GM19372 (cell line): ENCODE measurements around the gene RCAN3.
"Not testable (repeated sequence)": the region's sequence is repeated elsewhere in the genome, so short reads cannot be mapped to it uniquely, and the experiment has no call there.

Experiments
- ATAC-seq: cut with Tn5 transposase; IDR thresholded peaks from one replicate; pipeline ENCODE4 v1.9.1; 2021; ENCODE audit warnings: mild to moderate bottlenecking, low read depth, moderate library complexity; ENCODE audit not compliant: unreplicated experiment

Gene RCAN3

DNA sequence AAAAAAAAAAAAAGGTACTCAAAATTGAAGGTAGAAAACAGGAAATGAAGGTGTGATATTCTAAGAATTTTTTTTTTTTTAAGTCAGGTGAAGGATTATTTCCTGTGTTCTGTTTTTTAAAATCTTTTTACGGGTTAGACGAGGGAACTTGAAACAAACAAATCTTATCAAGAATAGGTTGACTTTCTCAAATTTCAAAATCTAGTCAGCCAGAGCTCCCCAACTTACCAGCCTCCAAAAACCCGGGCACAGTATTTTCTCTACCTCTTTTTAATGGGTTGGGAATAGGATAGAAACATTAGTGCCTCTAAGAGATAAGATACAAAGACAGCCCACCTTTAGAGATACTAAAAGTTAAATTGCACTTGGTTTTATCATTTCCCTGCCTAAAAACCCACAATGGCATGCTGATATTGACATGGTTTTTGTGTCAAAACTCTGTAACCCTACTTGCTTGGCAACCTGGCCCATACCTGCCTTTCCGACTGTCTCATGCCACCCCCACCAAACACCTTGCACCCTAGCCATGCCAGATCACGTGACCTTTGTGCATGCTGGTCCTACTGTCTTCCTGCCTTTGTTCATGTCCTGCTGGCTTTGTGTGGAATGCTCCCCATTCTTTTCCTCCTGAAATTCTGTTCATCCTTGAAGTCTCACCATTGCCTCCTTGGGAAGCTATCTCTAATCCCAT lies 4.2 kb downstream of the RCAN3 start:
- ATAC-seq, result no peak

DNA sequence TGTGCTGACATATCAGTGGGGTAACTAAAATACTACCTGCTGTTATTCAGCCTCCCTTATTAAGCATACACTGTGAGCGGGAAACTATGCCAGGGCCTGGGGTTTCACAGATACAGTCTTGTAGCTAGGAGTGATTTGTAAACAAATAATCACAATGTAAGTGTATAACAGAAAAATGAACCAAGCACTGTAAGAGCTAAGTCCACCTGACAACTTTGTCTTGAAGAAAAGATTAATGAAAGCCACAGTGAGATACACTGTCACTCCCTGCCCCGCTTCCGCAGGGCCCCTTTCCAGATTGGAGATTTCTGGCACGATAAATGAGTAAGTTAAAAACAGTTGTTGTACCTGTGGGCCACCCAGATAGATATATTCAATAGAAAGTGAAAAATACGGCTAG lies 4.8 kb downstream of the RCAN3 start:
- ATAC-seq, result no peak

- ATAC-seq, result no peak
These were observed 6.3 kb downstream of the RCAN3 start for GRCh38 chr1:24508911-24509310.

GRCh38 chr1:24513706-24514105 lies 11.1 kb downstream of the RCAN3 start:
- no peak for ATAC-seq

- no peak for ATAC-seq
These were observed 12.3 kb downstream of the RCAN3 start for GRCh38 chr1:24514946-24515345.

- not testable (repeated sequence) for ATAC-seq
These were observed 13.1 kb downstream of the RCAN3 start for GRCh38 chr1:24515671-24516209.

- no peak for ATAC-seq
These were observed 13.9 kb downstream of the RCAN3 start for GRCh38 chr1:24516506-24516905.

DNA sequence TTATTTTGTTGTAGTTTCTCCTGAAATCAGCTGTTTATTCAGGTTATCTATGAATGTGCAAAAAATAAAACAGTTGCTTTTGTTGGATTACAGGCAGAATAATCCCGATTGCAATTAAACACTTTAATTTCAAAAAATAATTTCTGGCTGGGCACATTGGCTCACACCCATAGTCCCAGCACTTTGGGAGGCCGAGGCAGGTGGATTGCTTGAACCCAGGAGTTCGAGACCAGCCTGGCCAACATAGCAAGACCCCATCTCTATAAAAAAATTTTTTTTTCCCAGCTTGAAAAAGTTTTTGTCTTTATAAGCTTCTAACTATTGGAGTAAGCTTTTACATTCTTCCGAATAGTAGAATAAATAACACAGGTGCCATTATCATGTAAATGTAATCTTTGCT lies 15.3 kb downstream of the RCAN3 start:
- no peak for ATAC-seq

DNA sequence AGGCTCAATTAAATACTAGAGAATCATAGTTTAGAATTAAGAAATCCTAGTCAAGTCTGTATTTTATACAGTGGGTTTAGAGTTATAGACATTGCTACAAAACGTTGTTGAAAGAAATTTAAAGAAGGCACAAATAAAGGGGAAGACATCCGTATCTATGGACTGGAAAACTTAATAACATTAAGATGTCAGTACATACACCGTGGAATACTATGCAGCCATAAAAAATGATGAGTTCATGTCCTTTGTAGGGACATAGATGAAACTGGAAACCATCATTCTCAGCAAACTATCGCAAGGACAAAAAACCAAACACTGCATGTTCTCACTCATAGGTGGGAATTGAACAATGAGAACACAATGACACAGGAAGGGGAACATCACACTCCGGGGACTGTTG lies 17.6 kb downstream of the RCAN3 start:
- ATAC-seq, result not testable (repeated sequence)

- ATAC-seq, result no peak
These were observed 23.0 kb downstream of the RCAN3 start for GRCh38 chr1:24525606-24526005.

GRCh38 chr1:24526045-24526444 lies 23.4 kb downstream of the RCAN3 start:
- ATAC-seq, result no peak

- ATAC-seq, result no peak
These were observed 24.4 kb downstream of the RCAN3 start for GRCh38 chr1:24526940-24527542.

- ATAC-seq, result no peak
These were observed 26.1 kb downstream of the RCAN3 start for GRCh38 chr1:24528744-24529143.

- not testable (repeated sequence) for ATAC-seq
These were observed 26.7 kb downstream of the RCAN3 start for GRCh38 chr1:24529292-24529691.

- ATAC-seq, result no peak
These were observed 32.4 kb downstream of the RCAN3 start for GRCh38 chr1:24535021-24535424.

DNA sequence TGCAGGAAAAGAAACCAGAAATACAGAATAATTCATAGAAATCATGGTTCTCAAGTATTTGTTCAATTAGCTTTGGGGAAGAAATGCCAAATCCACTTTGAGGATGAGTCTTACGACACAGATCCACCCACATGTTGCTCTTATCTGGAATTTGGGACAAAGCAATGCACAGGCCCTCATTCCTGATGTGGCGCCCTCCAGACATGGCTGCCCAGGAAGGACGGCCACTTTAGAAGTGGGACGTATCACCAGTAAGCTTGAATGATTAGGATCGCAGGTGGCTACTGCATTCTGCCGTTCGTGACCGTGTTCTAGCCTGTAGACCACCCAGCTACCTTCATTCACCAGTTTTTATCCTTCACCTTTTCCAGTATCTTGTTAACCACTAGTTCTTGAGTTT lies 33.1 kb downstream of the RCAN3 start:
- ATAC-seq, result no peak

GRCh38 chr1:24536391-24536840 lies 33.8 kb downstream of the RCAN3 start:
- ATAC-seq, result no peak

DNA sequence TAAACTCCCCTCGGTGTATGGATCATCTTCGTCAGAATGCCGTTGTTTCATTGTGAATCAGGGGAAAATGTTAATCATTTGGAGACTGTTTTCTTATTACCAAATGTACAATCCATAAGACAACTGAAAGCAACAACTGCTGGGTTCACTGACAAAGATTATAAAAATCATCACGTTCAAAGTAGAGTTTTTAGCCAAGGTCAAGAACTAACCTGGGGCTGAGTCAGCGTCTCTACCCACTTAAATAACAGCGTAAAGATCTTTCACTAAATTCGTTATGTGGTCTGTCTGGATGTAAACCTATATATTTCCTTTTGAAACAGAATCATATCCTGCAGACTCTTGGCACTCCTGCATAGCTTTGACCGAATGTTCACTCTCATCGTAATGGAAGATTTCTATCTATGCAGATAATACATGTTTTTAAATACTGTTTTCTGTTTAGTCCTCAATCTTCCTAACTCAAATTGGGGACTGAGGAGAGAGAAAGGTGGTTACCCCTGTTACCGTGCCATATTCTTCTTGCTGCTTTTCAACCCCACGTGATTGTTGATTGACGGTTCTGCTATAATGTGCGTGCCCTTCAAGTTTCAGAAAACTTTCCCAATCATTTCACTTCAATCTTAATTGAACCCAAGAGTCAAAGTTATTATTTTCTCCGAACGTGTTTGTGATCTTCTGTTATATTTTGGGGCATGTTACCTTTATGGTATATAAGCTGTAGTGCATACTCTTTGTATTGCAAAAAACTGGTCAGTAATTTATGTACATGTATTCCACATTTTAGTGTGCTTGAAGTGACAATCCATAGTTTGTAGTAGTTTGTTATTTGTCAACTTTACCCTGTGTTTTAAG lies 37.6 kb downstream of the RCAN3 start:
- ATAC-seq, result no peak

DNA sequence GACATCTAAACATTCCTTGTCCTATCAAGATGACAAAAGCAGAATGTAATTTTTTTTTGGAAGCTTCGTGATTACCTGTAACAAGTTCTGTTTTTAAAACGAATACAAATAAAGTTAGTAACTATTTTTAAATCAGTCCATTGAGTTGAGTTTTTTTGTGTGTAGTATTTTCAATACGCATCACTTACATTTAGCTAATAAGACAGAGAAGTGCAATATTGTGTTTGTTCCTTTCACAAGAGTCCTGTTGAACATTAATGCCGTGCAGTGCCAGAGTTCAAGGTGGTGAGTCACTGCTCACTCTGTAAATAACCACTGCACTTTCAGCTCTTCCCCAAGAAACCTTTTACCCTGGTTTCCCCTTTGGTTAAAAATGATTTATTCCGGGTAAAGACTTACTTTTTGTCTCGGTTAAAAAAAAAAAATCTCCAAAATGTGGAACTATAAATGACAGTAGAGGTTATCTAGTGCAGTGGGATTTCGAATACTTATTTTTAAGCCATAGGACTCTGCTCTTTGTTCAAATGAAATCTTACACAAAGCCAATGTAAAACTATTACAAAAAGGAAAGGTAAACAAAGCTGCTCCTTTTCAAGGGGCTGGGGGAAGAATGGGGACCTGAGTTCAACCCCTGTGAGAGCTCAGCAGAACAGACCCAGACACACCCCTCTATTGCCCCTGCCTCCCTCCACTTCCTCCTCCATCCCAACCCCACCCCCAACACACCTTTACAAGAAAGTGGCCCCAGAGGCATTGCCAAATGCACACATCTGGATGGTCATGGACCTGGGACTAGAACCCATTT lies 38.5 kb downstream of the RCAN3 start:
- ATAC-seq, result no peak

- ATAC-seq, result no peak
These were observed 39.2 kb downstream of the RCAN3 start for GRCh38 chr1:24541711-24542346.
